ENCODE data around the gene ATP5F1B. TPM values are rescaled to one million over a fixed set of nuclear protein-coding genes. Genes with fewer than 3 reads are reported as not detected.

ATP5F1B gene
- total RNA-seq, 4 donors from 2014 or later, result 442 to 1,000 (median 608) TPM

- Histone ChIP-seq H3K9me3 (no peaks in the 10 kb centered on the region), H3K36me3 (peaks cover 3 to 96% (median 51%) of the 10 kb centered on the region in 4 donors), H3K4me1 (no peaks in the 10 kb centered on the region), H3K27me3 (no peaks in the 10 kb centered on the region), H3K4me3 (no peak overlapping the region), H3K27ac (no peak overlapping the region)
- in situ Hi-C loops (cut with MboI; ENCODE audit: low pct_ligation_motif_present in 1 of 4, low pct_unique_long_range_greater_than_20kb in 1 of 4, low sequenced_read_pairs in 3 of 4), result no loop called here
- 82 to 89% methylated on average over 3 of the region's 3 CpGs for WGBS, 2 donors (ENCODE audit: low coverage in 1 of 2)
- TF ChIP-seq, protein P1, sequence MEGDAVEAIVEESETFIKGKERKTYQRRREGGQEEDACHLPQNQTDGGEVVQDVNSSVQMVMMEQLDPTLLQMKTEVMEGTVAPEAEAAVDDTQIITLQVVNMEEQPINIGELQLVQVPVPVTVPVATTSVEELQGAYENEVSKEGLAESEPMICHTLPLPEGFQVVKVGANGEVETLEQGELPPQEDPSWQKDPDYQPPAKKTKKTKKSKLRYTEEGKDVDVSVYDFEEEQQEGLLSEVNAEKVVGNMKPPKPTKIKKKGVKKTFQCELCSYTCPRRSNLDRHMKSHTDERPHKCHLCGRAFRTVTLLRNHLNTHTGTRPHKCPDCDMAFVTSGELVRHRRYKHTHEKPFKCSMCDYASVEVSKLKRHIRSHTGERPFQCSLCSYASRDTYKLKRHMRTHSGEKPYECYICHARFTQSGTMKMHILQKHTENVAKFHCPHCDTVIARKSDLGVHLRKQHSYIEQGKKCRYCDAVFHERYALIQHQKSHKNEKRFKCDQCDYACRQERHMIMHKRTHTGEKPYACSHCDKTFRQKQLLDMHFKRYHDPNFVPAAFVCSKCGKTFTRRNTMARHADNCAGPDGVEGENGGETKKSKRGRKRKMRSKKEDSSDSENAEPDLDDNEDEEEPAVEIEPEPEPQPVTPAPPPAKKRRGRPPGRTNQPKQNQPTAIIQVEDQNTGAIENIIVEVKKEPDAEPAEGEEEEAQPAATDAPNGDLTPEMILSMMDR (IDR thresholded peaks at IDR 0.05), result no peak
- TF ChIP-seq EP300 (IDR thresholded peaks at IDR 0.05; ENCODE audit: low read depth), result no peak
- no peak for DNase-seq
- intact Hi-C loops (cut with DNase I; ENCODE audit: low total_unique reads), result no loop called here
Observed at GRCh38 chr12:56602239-56602638, 43.5 kb downstream of the ATP5F1B start.

GRCh38 chr12:56601503-56601902 is 44.3 kb downstream of the ATP5F1B start:
- 90% methylated on average over 3 of the region's 3 CpGs; no CpG with 5 or more reads in 1 of the 2 donors for WGBS, 2 donors (ENCODE audit: low coverage in 1 of 2)
- Histone ChIP-seq H3K4me3 (no peak overlapping the region), H3K4me1 (no peaks in the 10 kb centered on the region), H3K27ac (no peak overlapping the region), H3K9me3 (no peaks in the 10 kb centered on the region), H3K27me3 (no peaks in the 10 kb centered on the region), H3K36me3 (peaks cover 3 to 88% (median 47%) of the 10 kb centered on the region in 4 donors)
- in situ Hi-C loops (cut with MboI; ENCODE audit: low pct_ligation_motif_present in 1 of 4, low pct_unique_long_range_greater_than_20kb in 1 of 4, low sequenced_read_pairs in 3 of 4), result no loop called here
- TF ChIP-seq POLR2A (IDR thresholded peaks at IDR 0.05) (no peak), EP300 (IDR thresholded peaks at IDR 0.05; ENCODE audit: low read depth) (no peak), POLR2AphosphoS5 (IDR thresholded peaks at IDR 0.05) (no peak)
- TF ChIP-seq, protein P1 (IDR thresholded peaks at IDR 0.05), result no peak
- intact Hi-C loops (cut with DNase I; ENCODE audit: low total_unique reads), result no loop called here
- peak; percentile 13 for DNase-seq

DNA sequence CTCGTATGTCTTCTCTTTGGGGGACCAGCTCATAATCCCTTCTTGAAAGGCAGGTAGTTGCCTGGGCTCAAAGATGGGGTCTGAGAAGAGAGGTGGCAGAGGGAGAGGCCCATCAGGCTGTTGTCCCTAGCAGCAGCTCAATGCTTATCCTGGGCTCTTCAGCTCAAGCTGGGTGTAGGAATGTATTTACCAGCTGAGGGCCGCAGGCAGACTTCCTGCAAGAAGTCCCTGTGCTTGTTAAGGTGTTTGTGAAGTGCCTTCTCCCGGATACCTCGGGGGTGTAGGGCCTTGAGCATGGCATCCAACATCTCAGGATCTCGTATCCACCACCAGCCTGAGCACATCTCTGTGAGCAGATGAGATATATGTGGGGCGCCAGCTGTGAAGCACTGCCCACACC is 45.0 kb downstream of the ATP5F1B start:
- TF ChIP-seq EP300 (IDR thresholded peaks at IDR 0.05; ENCODE audit: low read depth) (no peak), POLR2AphosphoS5 (IDR thresholded peaks at IDR 0.05) (no peak), POLR2A (IDR thresholded peaks at IDR 0.05) (no peak)
- TF ChIP-seq, protein P1 (IDR thresholded peaks at IDR 0.05), result no peak
- no peak overlapping the region for H3K27ac ChIP-seq

GRCh38 chr12:56599797-56600196 is 46.0 kb downstream of the ATP5F1B start:
- TF ChIP-seq POLR2AphosphoS5 (IDR thresholded peaks at IDR 0.05) (no peak), POLR2A (IDR thresholded peaks at IDR 0.05) (no peak), EP300 (IDR thresholded peaks at IDR 0.05; ENCODE audit: low read depth) (no peak)
- TF ChIP-seq, protein P1 (IDR thresholded peaks at IDR 0.05), result no peak
- no peak for DNase-seq
- Histone ChIP-seq H3K36me3 (peaks cover 3 to 71% (median 40%) of the 10 kb centered on the region in 4 donors), H3K27ac (no peak overlapping the region), H3K4me1 (no peaks in the 10 kb centered on the region), H3K4me3 (no peak overlapping the region), H3K27me3 (no peaks in the 10 kb centered on the region), H3K9me3 (no peaks in the 10 kb centered on the region)
- in situ Hi-C loops (cut with MboI; ENCODE audit: low pct_ligation_motif_present in 1 of 4, low pct_unique_long_range_greater_than_20kb in 1 of 4, low sequenced_read_pairs in 3 of 4), result no loop called here
- intact Hi-C loops (cut with DNase I; ENCODE audit: low total_unique reads), result no loop called here
- WGBS, 2 donors (ENCODE audit: low coverage in 1 of 2), result 92% methylated on average over 10 of the region's 10 CpGs; no CpG with 5 or more reads in 1 of the 2 donors

More for the DNA sequence above, 45.0 kb downstream of the ATP5F1B start:
- intact Hi-C loops (cut with DNase I; ENCODE audit: low total_unique reads) (no loop called here), in situ Hi-C loops (cut with MboI; ENCODE audit: low pct_ligation_motif_present in 1 of 4, low pct_unique_long_range_greater_than_20kb in 1 of 4, low sequenced_read_pairs in 3 of 4) (no loop called here)
- Histone ChIP-seq H3K36me3 (peaks cover 3 to 81% (median 44%) of the 10 kb centered on the region in 4 donors), H3K4me3 (no peak overlapping the region), H3K27me3 (no peaks in the 10 kb centered on the region), H3K4me1 (no peaks in the 10 kb centered on the region), H3K9me3 (no peaks in the 10 kb centered on the region)
- no peak for DNase-seq
- WGBS, 2 donors (ENCODE audit: low coverage in 1 of 2), result 83% methylated on average over 6 of the region's 6 CpGs; no CpG with 5 or more reads in 1 of the 2 donors

All from transverse colon (tissue), 4 donors.